Esophagus (tissue), 2 donors: ENCODE results near the gene SMARCA2. TPM values are rescaled to one million over a fixed set of nuclear protein-coding genes. Genes with fewer than 3 reads are reported as not detected.
"Not testable (repeated sequence)": the region's sequence is repeated elsewhere in the genome, so short reads cannot be mapped to it uniquely, and the experiment has no call there.

Experiments used
- H3K27ac ChIP-seq, 2 donors: one replicate each; pipeline ENCODE4 v1.5.1; 2013; ENCODE audit warnings: low read depth in 2 of 2, mild to moderate bottlenecking in 2 of 2, inconsistent platforms in 1 of 2, low read length in 1 of 2, moderate library complexity in 1 of 2
- H3K27me3 ChIP-seq, 2 donors: one replicate each; pipeline ENCODE4 v1.6.1; 2013; ENCODE audit warnings: low read length in 2 of 2, control low read depth in 1 of 2, mild to moderate bottlenecking in 1 of 2; ENCODE audit not compliant: insufficient read depth in 2 of 2, control insufficient read depth in 1 of 2
- H3K36me3 ChIP-seq, 2 donors: one replicate each; pipeline ENCODE4 v1.6.1; 2013; ENCODE audit warnings: low read length in 1 of 2; ENCODE audit not compliant: control insufficient read depth in 2 of 2, insufficient read depth in 2 of 2
- H3K4me1 ChIP-seq, 2 donors: one replicate each; pipeline ENCODE4 v1.6.1; 2013; ENCODE audit warnings: low read length in 1 of 2; ENCODE audit not compliant: control insufficient read depth in 2 of 2, insufficient read depth in 2 of 2
- H3K4me3 ChIP-seq, 2 donors: one replicate each; pipeline ENCODE4 v1.5.1; 2013; ENCODE audit warnings: low read length in 2 of 2, mild to moderate bottlenecking in 2 of 2, low read depth in 1 of 2, moderate library complexity in 1 of 2
- H3K9me3 ChIP-seq, 2 donors: one replicate each; pipeline ENCODE4 v1.6.1; 2013; ENCODE audit warnings: mild to moderate bottlenecking in 2 of 2, low read depth in 1 of 2, low read length in 1 of 2, moderate library complexity in 1 of 2; ENCODE audit not compliant: control insufficient read depth in 2 of 2, insufficient read depth in 1 of 2
- WGBS, 2 donors: extraction: QIAGEN DNeasy Blood & Tissue Kit; methylation state at CpG; one replicate each; pipeline ENCODE4 v1.1.7; 2013; 5-methylcytosine and 5-hydroxymethylcytosine counted together
- polyA plus RNA-seq, 2 donors: library from polyadenylated mRNA; stranded (reverse); fragments of 200-250 nt; gene quantifications; one replicate each; pipeline ENCODE4 v1.2.3, GENCODE V29; 2013
- donor health status: healthy with polysubstance abuse.
- donor health status: Bipolar disorder and iron deficiency.

Gene SMARCA2
- polyA plus RNA-seq, 2 donors: 18.6 to 28.0 TPM

- Histone ChIP-seq H3K27ac (no peak overlapping the region), H3K9me3 (no peaks in the 10 kb centered on the region), H3K36me3 (peaks cover 0 to 2% of the 10 kb centered on the region in 2 donors), H3K4me1 (no peaks in the 10 kb centered on the region), H3K4me3 (no peak overlapping the region), H3K27me3 (no peaks in the 10 kb centered on the region)
- WGBS, 2 donors: 94% methylated on average over 3 of the region's 3 CpGs
Measured at GRCh38 chr9:2144619-2145018, 129.5 kb downstream of the SMARCA2 start.

GRCh38 chr9:2145746-2146145 lies 130.6 kb downstream of the SMARCA2 start:
- Histone ChIP-seq H3K4me3 (no peak overlapping the region), H3K36me3 (peaks cover under 1 to 2% of the 10 kb centered on the region in 2 donors), H3K27me3 (no peaks in the 10 kb centered on the region), H3K9me3 (no peaks in the 10 kb centered on the region), H3K4me1 (no peaks in the 10 kb centered on the region), H3K27ac (no peak overlapping the region)
- 91% methylated on average over 3 of the region's 3 CpGs for WGBS, 2 donors

- H3K27ac ChIP-seq, H3K36me3 ChIP-seq, H3K4me3 ChIP-seq, H3K4me1 ChIP-seq, H3K27me3 ChIP-seq, H3K9me3 ChIP-seq: not testable (repeated sequence)
Measured at GRCh38 chr9:2146700-2147099, 131.6 kb downstream of the SMARCA2 start.

- Histone ChIP-seq H3K36me3 (peaks cover 0 to 2% of the 10 kb centered on the region in 2 donors), H3K27ac (no peak overlapping the region), H3K4me3 (no peak overlapping the region), H3K27me3 (no peaks in the 10 kb centered on the region), H3K4me1 (no peaks in the 10 kb centered on the region), H3K9me3 (no peaks in the 10 kb centered on the region)
- 94 to 95% methylated on average over 5 of the region's 5 CpGs for WGBS, 2 donors
Measured at GRCh38 chr9:2150338-2150737, 135.2 kb downstream of the SMARCA2 start.

GRCh38 chr9:2151171-2151570 lies 136.0 kb downstream of the SMARCA2 start:
- Histone ChIP-seq H3K9me3 (no peaks in the 10 kb centered on the region), H3K27ac (no peak overlapping the region), H3K4me3 (no peak overlapping the region), H3K4me1 (no peaks in the 10 kb centered on the region), H3K36me3 (peaks cover 0 to 2% of the 10 kb centered on the region in 2 donors), H3K27me3 (no peaks in the 10 kb centered on the region)
- 90 to 91% methylated on average over 6 of the region's 6 CpGs for WGBS, 2 donors

- Histone ChIP-seq H3K4me3 (no peak overlapping the region), H3K4me1 (peaks cover 0 to 7% of the 10 kb centered on the region in 2 donors), H3K27ac (peak overlapping the region in 1 of 2 donors; percentile 29), H3K9me3 (no peaks in the 10 kb centered on the region), H3K27me3 (no peaks in the 10 kb centered on the region), H3K36me3 (peaks cover 0 to 2% of the 10 kb centered on the region in 2 donors)
- WGBS, 2 donors: 62 to 65% methylated on average over 10 of the region's 10 CpGs
Measured at GRCh38 chr9:2152966-2153629, 138.0 kb downstream of the SMARCA2 start.

- Histone ChIP-seq H3K27ac (peak overlapping the region in 1 of 2 donors; percentile 34), H3K4me3 (no peak overlapping the region), H3K4me1 (peaks cover 0 to 7% of the 10 kb centered on the region in 2 donors), H3K27me3 (no peaks in the 10 kb centered on the region), H3K9me3 (no peaks in the 10 kb centered on the region), H3K36me3 (peaks cover 0 to 2% of the 10 kb centered on the region in 2 donors)
- 11 to 12% methylated on average over 2 of the region's 2 CpGs for WGBS, 2 donors
Measured at GRCh38 chr9:2153630-2154217, 138.6 kb downstream of the SMARCA2 start.

- 83 to 87% methylated on average over 3 of the region's 3 CpGs for WGBS, 2 donors
- no peaks in the 10 kb centered on the region for H3K9me3 ChIP-seq
Measured at GRCh38 chr9:2154731-2155130, 139.6 kb downstream of the SMARCA2 start.

GRCh38 chr9:2155966-2156365 lies 140.8 kb downstream of the SMARCA2 start:
- H3K9me3 ChIP-seq: no peaks in the 10 kb centered on the region
- H3K27me3 ChIP-seq: no peaks in the 10 kb centered on the region
- peak overlapping the region; percentile 52 to 59 for H3K27ac ChIP-seq
- H3K4me3 ChIP-seq: no peak overlapping the region
- 51 to 63% methylated on average over 5 of the region's 5 CpGs for WGBS, 2 donors
- peaks cover 0 to 7% of the 10 kb centered on the region in 2 donors for H3K4me1 ChIP-seq
- H3K36me3 ChIP-seq: no peaks in the 10 kb centered on the region

More at GRCh38 chr9:2154731-2155130, 139.6 kb downstream of the SMARCA2 start:
- H3K27ac ChIP-seq: no peak overlapping the region
- peaks cover 0 to 2% of the 10 kb centered on the region in 2 donors for H3K36me3 ChIP-seq
- H3K4me3 ChIP-seq: no peak overlapping the region
- no peaks in the 10 kb centered on the region for H3K27me3 ChIP-seq
- H3K4me1 ChIP-seq: peaks cover 0 to 7% of the 10 kb centered on the region in 2 donors
